NT2/D1 (cell line): Measurements from ENCODE around the gene MYPOP.
A peak's percentile ranks its signal among the peaks of the same experiment; 100 is the strongest.

ENCODE experiments used
- DNase-seq: peaks from one replicate; pipeline ENCODE4 v3.0.0-alpha.2; 2011; ENCODE audit warnings: low read depth, low spot score
- H3K27me3 ChIP-seq: 2 replicates; pipeline ENCODE4 v1.6.0; 2011; ENCODE audit warnings: mild to moderate bottlenecking; ENCODE audit not compliant: insufficient read length, insufficient read depth
- H3K36me3 ChIP-seq: 2 replicates; pipeline ENCODE4 v1.6.1; 2011; ENCODE audit warnings: mild to moderate bottlenecking, low read length, mixed read lengths; ENCODE audit not compliant: insufficient read depth, insufficient read length
- H3K4me1 ChIP-seq: 2 replicates; pipeline ENCODE4 v1.5.1; 2011; ENCODE audit not compliant: insufficient read depth, insufficient read length
- H3K4me3 ChIP-seq: 2 replicates; pipeline ENCODE4 v1.5.1; 2011; ENCODE audit warnings: low read depth; ENCODE audit not compliant: insufficient read length
- H3K9ac ChIP-seq: 2 replicates; pipeline ENCODE4 v1.6.0; 2011; ENCODE audit warnings: low read depth; ENCODE audit not compliant: insufficient read length
- H3K9me3 ChIP-seq: 2 replicates; pipeline ENCODE4 v1.5.1; 2011; ENCODE audit warnings: mild to moderate bottlenecking, low read length; ENCODE audit not compliant: insufficient read depth
- SUZ12 ChIP-seq: IDR thresholded peaks from 2 replicates; pipeline ENCODE4 v1.6.1; 2011; ENCODE audit not compliant: insufficient read length, insufficient read depth; ENCODE audit errors: extremely low read depth
- YY1 ChIP-seq: IDR thresholded peaks from 2 replicates; pipeline ENCODE4 v1.6.1; 2011; ENCODE audit not compliant: insufficient read length, insufficient read depth
- ZNF274 ChIP-seq: IDR thresholded peaks from 2 replicates; pipeline ENCODE4 v1.6.1; 2011; ENCODE audit warnings: mild to moderate bottlenecking, low read depth, low read length

MYPOP gene

DNA sequence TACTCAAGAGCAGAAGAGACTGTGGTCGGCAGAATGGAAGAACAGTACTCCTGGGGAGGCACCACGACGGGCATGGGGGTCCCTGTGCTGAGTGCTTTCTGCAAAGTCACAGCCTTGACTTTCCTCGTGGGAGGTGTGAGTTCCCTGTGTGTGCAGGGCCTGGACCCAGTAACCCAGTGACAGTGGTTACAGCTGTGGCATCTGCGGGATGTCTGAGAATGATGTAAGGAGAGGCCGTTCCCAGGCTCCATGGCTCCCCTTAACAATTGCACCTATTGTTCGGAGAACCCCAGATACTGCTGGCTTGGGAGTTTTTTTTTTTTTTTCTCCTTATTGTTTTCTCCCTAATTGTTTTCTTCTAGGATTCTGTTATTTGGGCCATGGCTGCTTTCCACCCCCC is 17.3 kb upstream of the MYPOP start:
- no peak overlapping the region for H3K4me3 ChIP-seq
- DNase-seq, result no peak
- TF ChIP-seq YY1 (no peak), ZNF274 (no peak), SUZ12 (no peak)
- H3K4me1 ChIP-seq, result no peaks in the 10 kb centered on the region
- H3K27me3 ChIP-seq, result no peaks in the 10 kb centered on the region
- H3K9me3 ChIP-seq, result no peaks in the 10 kb centered on the region
- no peak overlapping the region for H3K9ac ChIP-seq
- no peaks in the 10 kb centered on the region for H3K36me3 ChIP-seq

DNA sequence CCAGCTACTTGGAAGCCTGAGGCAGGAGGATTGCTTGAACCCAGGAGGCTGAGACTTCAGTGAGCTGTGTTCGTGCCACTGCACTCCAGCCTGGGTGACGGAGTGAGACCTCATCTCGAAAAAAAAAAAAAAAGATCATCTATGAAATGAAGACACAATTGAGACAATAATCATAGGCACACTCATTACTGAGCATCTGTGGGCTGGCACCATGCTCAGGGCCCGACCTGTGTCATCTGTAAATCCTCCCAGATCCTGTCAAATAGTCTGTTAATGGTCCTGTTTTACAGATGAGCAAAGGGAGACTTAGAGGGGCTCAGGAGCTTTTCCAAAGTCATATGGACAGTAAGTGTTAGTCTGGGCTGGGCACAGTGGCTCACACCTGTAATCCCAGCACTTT is 16.3 kb upstream of the MYPOP start:
- Histone ChIP-seq H3K9ac (no peak overlapping the region), H3K27me3 (no peaks in the 10 kb centered on the region), H3K36me3 (no peaks in the 10 kb centered on the region), H3K4me1 (no peaks in the 10 kb centered on the region), H3K9me3 (no peaks in the 10 kb centered on the region), H3K4me3 (no peak overlapping the region)
- TF ChIP-seq SUZ12, result no peak
- TF ChIP-seq ZNF274, result no peak
- no peak for TF ChIP-seq YY1
- no peak for DNase-seq

DNA sequence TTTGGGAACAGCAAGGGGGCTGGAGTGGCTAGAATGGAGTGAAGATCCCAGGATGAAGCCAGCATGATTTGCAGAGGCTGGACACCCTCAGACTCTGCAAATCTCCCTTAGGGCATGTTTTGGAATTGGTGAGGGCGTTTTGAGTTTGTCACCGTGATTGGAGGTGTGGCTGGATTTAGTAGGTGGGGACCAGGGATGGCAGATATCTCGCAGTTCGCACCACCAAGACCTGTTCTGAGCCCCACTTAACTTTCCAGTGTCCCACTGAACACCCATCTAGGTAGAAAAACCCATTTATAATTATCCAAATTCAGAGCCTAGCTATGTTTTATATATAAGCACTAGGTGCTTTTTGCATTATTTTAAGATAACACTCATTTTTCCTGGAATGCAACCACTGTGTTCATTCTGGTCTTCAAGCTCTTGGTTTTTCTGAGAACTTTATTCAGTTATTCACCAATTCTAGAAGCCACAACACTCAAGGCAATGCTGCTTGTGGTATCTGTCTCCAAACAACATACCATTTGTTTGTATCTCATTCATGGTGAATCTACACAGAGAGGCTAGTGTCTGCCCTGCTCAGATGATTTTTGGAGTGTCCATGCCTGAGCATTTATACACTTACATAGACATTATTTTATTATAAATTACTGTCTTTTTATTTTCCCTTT is 15.1 kb upstream of the MYPOP start:
- TF ChIP-seq YY1 (no peak), SUZ12 (no peak), ZNF274 (no peak)
- no peak for DNase-seq
- no peak overlapping the region for H3K9ac ChIP-seq
- no peak overlapping the region for H3K4me3 ChIP-seq
- H3K36me3 ChIP-seq, result no peaks in the 10 kb centered on the region
- no peaks in the 10 kb centered on the region for H3K27me3 ChIP-seq
- no peaks in the 10 kb centered on the region for H3K9me3 ChIP-seq
- no peaks in the 10 kb centered on the region for H3K4me1 ChIP-seq

DNA sequence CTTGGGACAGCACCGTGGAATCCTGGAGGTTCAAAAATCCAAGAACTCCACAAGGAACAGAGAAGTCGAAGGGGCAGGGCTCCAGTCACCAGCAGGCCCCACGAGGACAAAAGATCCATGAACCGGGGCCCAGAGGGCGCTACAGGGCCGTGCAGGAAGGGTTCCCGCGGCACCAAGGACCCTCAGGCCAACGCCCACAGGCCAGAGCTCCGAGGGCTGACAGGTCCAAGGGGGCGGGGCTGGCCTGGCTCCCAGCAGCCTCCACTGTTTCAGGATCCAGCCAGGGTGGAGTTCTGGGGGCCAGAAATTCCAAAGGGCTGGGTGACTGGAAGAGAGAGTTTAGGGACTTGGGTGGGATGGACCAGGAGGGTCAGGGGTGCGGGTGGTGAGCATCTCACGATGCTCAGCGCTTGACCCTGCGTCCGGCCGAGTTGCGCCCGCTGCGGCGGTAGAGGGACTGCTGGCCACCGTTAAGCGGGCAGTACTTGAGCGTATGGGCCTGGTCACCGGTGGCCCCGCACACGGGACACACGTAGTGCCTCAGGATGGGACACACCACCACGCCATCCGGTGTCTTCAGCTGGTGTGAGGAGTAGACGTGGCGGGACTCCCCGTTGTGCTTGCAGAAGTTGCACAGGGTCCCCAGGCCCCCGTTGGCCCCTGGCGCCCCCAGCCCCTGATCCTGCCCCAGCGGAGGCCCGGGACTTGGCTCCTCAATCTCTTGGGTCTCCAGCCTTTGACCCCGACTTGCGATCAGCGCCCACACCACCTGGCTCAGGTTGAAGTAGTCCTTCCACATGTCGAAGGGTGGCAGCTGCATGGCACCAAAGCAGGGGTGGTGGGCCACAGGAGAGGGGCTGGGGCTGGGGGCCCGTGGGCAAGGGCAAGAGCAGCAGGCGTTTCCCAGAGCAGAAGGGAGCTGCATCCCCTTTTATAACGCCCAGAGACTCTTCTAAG is 11.7 kb upstream of the MYPOP start, which contains the start of gene NANOS2:
TSS of gene NANOS2 (minus strand) at position 905 of the 957 bp plus-strand sequence. CDS start at position 820, 85 bp downstream.
- Histone ChIP-seq H3K9me3 (no peaks in the 10 kb centered on the region), H3K36me3 (no peaks in the 10 kb centered on the region), H3K27me3 (no peaks in the 10 kb centered on the region), H3K4me3 (no peak within 1 kb of the TSS), H3K4me1 (peaks cover 4% of the 10 kb centered on the region), H3K9ac (no peak within 1 kb of the TSS)
- TF ChIP-seq SUZ12, result no peak
- no peak for TF ChIP-seq ZNF274
- TF ChIP-seq YY1, result no peak
- DNase-seq, result peak; percentile 57

DNA sequence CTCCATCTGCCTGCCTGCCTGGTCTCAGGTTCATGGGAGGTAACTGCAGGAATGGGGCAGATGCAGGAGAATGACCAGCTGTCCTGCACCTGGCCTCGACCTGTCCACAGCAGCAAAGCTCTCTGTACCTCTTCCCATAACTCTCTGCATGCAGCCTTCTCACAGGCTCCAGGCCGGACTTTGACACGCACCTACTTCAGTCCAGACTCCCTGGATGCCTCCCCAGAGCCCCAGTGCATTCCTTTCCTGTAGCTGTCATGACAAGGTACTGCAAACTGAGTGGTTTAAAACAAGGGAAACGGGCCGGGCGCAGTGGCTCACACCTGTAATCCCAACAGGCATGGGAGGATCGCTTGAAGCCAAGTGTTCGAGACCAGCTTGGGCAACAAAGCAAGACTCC is 8.9 kb upstream of the MYPOP start:
- Histone ChIP-seq H3K36me3 (no peaks in the 10 kb centered on the region), H3K9me3 (no peaks in the 10 kb centered on the region), H3K4me1 (peaks cover 4% of the 10 kb centered on the region), H3K4me3 (no peak overlapping the region), H3K27me3 (no peaks in the 10 kb centered on the region), H3K9ac (peak overlapping the region; percentile 8)
- DNase-seq, result no peak
- no peak for TF ChIP-seq ZNF274
- no peak for TF ChIP-seq YY1
- TF ChIP-seq SUZ12, result no peak

DNA sequence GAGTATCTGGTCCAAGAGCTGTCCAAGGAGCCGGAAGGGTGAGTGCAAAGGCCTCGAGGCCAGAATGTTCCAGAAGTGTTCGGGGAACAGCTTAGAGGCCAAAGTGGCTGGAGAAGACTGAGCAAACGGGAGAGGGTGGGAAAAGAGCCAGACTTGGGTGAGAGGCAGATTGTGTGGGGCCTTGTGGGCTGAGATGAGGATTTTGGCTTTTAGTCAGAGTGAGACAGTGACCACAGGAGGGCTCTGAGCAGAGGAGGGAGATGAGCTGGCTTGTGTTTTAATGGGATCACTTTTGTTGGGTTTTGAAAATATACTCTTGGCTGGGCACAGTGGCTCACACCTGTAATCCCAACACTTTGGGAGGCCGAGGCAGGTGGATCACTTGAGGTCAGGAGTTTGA is 6.5 kb upstream of the MYPOP start:
- Histone ChIP-seq H3K9ac (no peak overlapping the region), H3K9me3 (no peaks in the 10 kb centered on the region), H3K36me3 (no peaks in the 10 kb centered on the region), H3K27me3 (no peaks in the 10 kb centered on the region), H3K4me1 (peaks cover 4% of the 10 kb centered on the region), H3K4me3 (no peak overlapping the region)
- no peak for DNase-seq
- TF ChIP-seq ZNF274 (no peak), SUZ12 (no peak), YY1 (no peak)

DNA sequence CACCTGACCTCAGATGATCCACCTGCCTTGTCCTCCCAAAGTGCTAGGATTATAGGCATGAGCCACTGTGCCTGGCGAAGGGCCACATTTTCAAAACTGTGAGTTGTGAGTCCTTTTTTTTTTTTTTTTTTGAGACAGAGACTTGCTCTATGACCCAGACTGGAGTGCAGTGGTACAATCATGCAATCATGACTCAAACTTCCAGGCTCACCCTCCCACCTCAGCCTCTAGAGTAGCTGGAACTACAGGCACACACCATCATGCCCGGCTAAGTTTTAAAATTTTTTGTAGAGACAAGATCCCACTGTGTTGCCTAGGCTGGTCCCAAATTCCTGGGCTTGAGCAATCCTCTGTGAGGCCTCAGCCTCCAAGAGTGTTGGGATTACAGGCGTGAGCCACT is 3.8 kb upstream of the MYPOP start:
- Histone ChIP-seq H3K9ac (no peak overlapping the region), H3K4me3 (no peak overlapping the region), H3K36me3 (no peaks in the 10 kb centered on the region), H3K4me1 (peaks cover 2% of the 10 kb centered on the region), H3K27me3 (peaks cover 4% of the 10 kb centered on the region), H3K9me3 (no peaks in the 10 kb centered on the region)
- DNase-seq, result no peak
- TF ChIP-seq SUZ12 (no peak), YY1 (no peak), ZNF274 (no peak)
